Measurements from ENCODE around the gene MN1.

The MN1 gene

DNA sequence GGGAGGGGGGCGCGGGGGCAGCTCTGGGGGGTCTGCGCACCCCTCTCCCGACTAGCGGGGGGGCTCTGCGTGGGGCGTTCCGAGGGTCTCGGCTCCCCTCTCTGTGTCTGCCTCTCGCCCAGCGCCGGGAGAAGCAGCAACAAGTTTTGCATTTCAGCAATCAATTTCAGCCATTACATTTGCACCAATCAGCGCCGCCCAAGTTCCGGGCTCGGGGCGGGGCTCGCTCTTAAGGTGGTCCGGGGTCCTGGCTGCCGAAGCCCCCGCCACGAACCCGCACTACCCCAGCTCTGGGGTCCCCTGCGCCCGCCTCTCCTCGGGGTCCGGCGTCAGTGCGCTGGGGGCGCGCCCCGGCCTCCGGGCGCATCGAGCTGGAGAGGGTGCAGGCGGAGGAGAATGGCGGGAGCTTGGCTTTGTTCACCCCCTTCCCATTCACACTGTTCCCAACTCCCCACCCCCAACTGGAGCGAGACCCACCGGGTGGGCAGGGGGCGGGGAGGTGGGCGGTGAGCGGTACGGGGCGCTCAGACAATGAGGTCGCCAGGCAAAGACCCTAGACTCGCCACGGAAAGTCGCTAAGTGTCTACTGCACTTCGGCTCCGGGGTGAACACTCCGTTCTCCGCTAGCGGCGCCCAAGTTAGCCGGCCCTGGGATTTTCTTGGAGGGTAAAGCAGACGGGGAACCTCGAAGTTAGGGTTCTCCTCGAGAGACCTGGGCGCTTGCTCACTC is at the start of gene MN1:
TSS of gene MN1 (minus strand) at position 141 of the 730 bp plus-strand sequence. CDS start 1,213 bp downstream, outside the sequence.
- H3K4me3 ChIP-seq (ENCODE audit: low read depth, low read length) = peak within 1 kb of the TSS; percentile 85

DNA sequence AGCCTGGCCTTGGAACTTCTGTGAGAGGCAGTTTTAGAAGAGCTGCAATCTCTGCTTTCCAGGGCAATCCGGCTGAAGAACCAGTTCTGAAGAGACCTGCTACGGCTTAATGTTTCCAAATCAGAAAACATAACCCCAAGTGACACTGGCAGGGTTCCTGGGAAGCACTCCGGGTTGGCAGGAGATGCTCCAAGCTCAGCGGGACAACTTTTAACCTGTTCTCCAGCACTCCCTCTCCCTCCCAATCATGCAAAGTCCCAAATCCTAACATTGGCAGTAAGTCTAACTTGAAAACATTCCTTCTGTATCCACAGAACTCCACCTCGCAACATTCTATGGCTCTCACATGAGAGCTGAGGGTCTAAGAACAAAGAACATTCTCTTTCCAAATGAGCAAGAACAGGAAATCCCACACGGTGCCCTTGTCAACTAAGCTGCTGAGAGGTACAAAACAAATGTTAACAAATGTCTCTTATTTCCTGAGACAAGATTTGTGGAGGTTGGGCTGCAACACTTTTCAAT is 48.5 kb upstream of the MN1 start:
- H3K4me3 ChIP-seq (ENCODE audit: low read depth, low read length) = no peak overlapping the region
- no peaks in the 10 kb centered on the region for H3K9me3 ChIP-seq (ENCODE audit: control insufficient read depth, insufficient read depth, low read depth, low read length)
- peaks cover 45% of the 10 kb centered on the region for H3K36me3 ChIP-seq (ENCODE audit: control insufficient read depth, insufficient read depth, low read length)
- H3K27me3 ChIP-seq (ENCODE audit: control insufficient read depth, insufficient read depth, low read length) = no peaks in the 10 kb centered on the region
- H3K4me1 ChIP-seq (ENCODE audit: control insufficient read depth, insufficient read depth, low read length) = peaks cover 36% of the 10 kb centered on the region
- H3K9ac ChIP-seq (ENCODE audit: low read length) = peak overlapping the region; percentile 38
- H3K27ac ChIP-seq (ENCODE audit: low read depth, low read length) = peak overlapping the region; percentile 10

More for the DNA sequence above, at the start of gene MN1:
- Histone ChIP-seq H3K27ac (ENCODE audit: low read depth, low read length) (peak within 1 kb of the TSS; percentile 53; the same call in 1 of the 2 replicates), H3K36me3 (ENCODE audit: control insufficient read depth, insufficient read depth, low read length) (no peaks in the 10 kb centered on the region), H3K4me1 (ENCODE audit: control insufficient read depth, insufficient read depth, low read length) (peaks cover 51% of the 10 kb centered on the region), H3K9me3 (ENCODE audit: control insufficient read depth, insufficient read depth, low read depth, low read length) (no peaks in the 10 kb centered on the region), H3K9ac (ENCODE audit: low read length) (peak within 1 kb of the TSS; percentile 79), H3K27me3 (ENCODE audit: control insufficient read depth, insufficient read depth, low read length) (peaks cover 81% of the 10 kb centered on the region)

DNA sequence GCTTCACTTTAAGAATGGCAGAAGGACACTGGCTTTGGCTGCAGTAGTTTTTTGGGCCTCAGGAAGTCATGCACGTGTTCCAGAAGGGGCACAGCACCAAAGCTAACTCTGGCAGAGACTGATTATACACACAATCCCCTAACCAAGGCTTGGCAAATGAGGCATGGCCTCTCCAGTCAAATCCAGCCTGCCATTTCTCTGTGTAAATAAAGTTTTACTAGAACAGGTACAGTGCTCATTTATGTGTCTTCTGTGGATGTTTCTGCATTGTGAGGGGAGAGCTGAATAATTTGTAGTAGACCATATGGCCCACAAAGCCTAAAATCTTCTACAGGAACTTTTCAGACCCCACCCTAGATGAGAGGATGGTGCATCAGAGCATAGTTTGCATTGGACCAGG is 46.4 kb upstream of the MN1 start:
- Histone ChIP-seq H3K27ac (ENCODE audit: low read depth, low read length) (no peak overlapping the region), H3K9ac (ENCODE audit: low read length) (no peak overlapping the region), H3K4me3 (ENCODE audit: low read depth, low read length) (no peak overlapping the region), H3K27me3 (ENCODE audit: control insufficient read depth, insufficient read depth, low read length) (no peaks in the 10 kb centered on the region), H3K4me1 (ENCODE audit: control insufficient read depth, insufficient read depth, low read length) (peaks cover 44% of the 10 kb centered on the region), H3K36me3 (ENCODE audit: control insufficient read depth, insufficient read depth, low read length) (peaks cover 30% of the 10 kb centered on the region), H3K9me3 (ENCODE audit: control insufficient read depth, insufficient read depth, low read depth, low read length) (no peaks in the 10 kb centered on the region)

DNA sequence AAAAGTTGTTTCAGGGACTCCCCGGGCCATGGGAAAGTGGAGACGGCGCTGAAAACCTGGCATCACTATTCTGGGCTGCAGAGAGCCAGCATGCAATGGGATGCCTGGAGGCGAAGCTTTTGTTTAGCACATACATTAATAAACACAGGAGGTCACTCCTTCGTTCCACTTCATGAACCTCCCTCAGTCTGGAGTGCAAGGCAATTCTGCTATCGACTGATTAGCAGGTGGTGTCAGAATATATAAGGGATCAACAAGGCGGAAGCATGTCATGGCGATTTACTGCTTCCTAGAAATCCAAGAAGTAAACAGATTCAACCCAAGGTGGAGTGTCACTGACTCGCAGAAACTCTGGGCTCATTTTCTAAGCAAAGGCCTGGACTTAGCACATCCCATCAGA is 45.4 kb upstream of the MN1 start:
- H3K36me3 ChIP-seq (ENCODE audit: control insufficient read depth, insufficient read depth, low read length) = peaks cover 21% of the 10 kb centered on the region
- H3K27me3 ChIP-seq (ENCODE audit: control insufficient read depth, insufficient read depth, low read length) = no peaks in the 10 kb centered on the region
- H3K4me3 ChIP-seq (ENCODE audit: low read depth, low read length) = no peak overlapping the region
- no peaks in the 10 kb centered on the region for H3K9me3 ChIP-seq (ENCODE audit: control insufficient read depth, insufficient read depth, low read depth, low read length)
- no peak overlapping the region for H3K9ac ChIP-seq (ENCODE audit: low read length)
- peaks cover 42% of the 10 kb centered on the region for H3K4me1 ChIP-seq (ENCODE audit: control insufficient read depth, insufficient read depth, low read length)
- no peak overlapping the region for H3K27ac ChIP-seq (ENCODE audit: low read depth, low read length)

DNA sequence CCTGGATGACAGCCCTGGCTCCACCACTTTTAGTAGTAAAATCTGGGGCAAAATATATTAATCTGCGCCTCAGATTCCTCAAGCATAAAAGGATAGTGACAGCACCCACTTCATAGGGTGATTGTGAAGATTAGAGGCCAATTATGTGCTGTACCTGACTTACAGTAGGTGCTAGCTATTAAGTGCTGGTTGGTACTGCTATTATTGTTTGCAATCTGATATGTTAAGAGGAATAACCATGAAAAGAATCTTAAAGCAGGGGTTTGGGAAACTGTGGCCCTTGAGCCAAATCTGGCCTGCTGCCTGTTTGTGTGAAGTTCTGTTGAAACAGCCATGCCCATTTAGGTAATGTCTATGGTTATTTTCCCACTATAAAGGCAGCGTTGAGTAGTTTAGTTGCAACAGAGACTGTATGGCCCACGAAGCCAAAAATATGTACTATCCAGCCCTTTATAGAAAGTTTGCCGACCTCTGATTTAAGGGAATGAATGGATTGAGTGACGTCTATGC is 44.7 kb upstream of the MN1 start:
- peaks cover 16% of the 10 kb centered on the region for H3K36me3 ChIP-seq (ENCODE audit: control insufficient read depth, insufficient read depth, low read length)
- no peak overlapping the region for H3K4me3 ChIP-seq (ENCODE audit: low read depth, low read length)
- H3K4me1 ChIP-seq (ENCODE audit: control insufficient read depth, insufficient read depth, low read length) = peaks cover 39% of the 10 kb centered on the region
- no peaks in the 10 kb centered on the region for H3K27me3 ChIP-seq (ENCODE audit: control insufficient read depth, insufficient read depth, low read length)
- H3K27ac ChIP-seq (ENCODE audit: low read depth, low read length) = no peak overlapping the region
- H3K9ac ChIP-seq (ENCODE audit: low read length) = no peak overlapping the region
- H3K9me3 ChIP-seq (ENCODE audit: control insufficient read depth, insufficient read depth, low read depth, low read length) = no peaks in the 10 kb centered on the region

DNA sequence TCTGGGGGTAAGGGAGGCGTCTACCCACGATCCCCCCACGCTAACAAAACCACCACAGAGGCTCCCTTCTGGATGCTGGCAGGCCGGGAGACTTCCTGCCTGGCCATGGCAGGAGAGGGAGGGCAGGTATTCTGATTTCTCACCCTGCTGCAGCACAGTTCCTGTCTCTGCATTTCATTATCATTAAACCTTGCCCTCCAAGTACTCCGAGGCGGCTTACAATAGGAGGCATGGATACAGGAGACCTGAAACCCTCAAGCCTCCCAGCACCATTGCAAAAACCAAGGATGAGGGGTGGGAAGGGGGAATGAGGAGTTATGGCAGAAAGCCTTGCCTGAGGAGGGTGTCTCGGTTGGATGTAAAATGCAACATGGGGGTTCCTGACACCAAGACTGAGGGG is 44.1 kb upstream of the MN1 start:
- Histone ChIP-seq H3K27ac (ENCODE audit: low read depth, low read length) (peak overlapping the region; percentile 34; the same call in 1 of the 2 replicates), H3K9ac (ENCODE audit: low read length) (no peak overlapping the region), H3K9me3 (ENCODE audit: control insufficient read depth, insufficient read depth, low read depth, low read length) (no peaks in the 10 kb centered on the region), H3K36me3 (ENCODE audit: control insufficient read depth, insufficient read depth, low read length) (peaks cover 11% of the 10 kb centered on the region), H3K4me1 (ENCODE audit: control insufficient read depth, insufficient read depth, low read length) (peaks cover 34% of the 10 kb centered on the region), H3K27me3 (ENCODE audit: control insufficient read depth, insufficient read depth, low read length) (no peaks in the 10 kb centered on the region), H3K4me3 (ENCODE audit: low read depth, low read length) (no peak overlapping the region)

DNA sequence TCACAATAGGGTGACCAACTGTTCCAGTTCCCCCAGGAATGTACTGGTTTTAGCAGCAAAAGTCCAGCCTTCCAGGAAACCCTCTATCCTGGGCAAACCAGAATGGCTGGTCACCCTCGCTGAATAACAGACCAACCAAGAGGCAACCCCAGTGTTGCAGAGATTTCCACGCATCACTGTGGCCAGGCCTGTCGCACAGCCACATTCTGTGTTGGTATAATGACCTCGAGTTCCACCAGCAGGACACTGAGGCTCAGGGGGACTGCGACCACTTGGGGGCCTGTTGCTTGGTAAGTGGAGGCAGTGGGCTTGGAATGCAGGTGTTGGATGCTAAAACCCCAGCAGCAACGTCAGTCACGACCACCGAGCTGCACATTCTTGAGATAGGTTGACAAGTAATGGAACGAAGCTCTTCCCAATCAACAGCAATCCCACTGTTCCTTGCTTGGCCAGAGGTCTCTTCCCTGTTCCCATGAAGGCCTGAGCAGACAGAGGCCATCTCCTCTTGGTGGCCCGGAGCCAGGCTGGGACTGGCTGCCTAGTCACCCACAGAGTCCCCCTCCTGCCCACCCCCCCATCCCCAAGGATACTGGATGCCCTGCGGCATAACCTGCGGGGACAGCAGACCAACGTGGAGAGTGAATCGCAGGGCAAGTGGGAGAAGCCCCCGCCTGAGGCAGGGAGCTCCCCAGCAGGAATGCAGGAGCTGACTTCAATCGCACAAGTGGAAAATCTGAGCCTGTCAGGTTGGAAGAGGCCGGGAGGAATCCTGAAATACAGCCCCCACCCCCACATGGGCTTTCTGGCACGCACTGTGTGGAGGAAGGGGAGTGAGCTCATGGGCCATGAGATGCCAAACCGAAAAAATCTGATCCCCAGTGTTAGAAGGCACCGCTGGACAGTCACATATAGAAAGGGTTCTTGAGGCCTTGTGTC is 43.4 kb upstream of the MN1 start:
- Histone ChIP-seq H3K27ac (ENCODE audit: low read depth, low read length) (peak overlapping the region; percentile 34; the same call in 1 of the 2 replicates), H3K9me3 (ENCODE audit: control insufficient read depth, insufficient read depth, low read depth, low read length) (no peaks in the 10 kb centered on the region), H3K4me3 (ENCODE audit: low read depth, low read length) (no peak overlapping the region), H3K27me3 (ENCODE audit: control insufficient read depth, insufficient read depth, low read length) (no peaks in the 10 kb centered on the region), H3K36me3 (ENCODE audit: control insufficient read depth, insufficient read depth, low read length) (peaks cover 9% of the 10 kb centered on the region; the same call in 1 of the 2 replicates), H3K9ac (ENCODE audit: low read length) (no peak overlapping the region), H3K4me1 (ENCODE audit: control insufficient read depth, insufficient read depth, low read length) (peaks cover 26% of the 10 kb centered on the region)

DNA sequence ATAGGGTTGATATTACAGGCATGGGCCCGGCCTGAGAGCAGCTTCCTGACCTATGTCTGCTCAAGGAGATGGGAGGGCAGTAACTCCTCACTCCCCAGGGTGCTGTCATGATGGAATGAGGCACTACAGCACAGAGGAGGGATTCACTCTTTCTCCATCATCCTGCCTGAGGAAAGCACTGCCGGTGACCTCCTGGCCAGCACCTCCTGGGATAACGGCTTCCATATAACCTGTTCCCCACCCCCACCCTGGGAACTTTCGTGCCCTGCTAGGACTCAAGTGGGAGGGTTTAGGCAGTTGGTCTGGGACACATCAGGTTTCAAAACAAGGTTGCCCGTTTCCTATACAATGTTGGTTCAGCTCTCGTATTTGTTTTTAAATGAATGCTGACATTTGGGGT is 42.7 kb upstream of the MN1 start:
- H3K4me1 ChIP-seq (ENCODE audit: control insufficient read depth, insufficient read depth, low read length) = peaks cover 24% of the 10 kb centered on the region
- H3K9me3 ChIP-seq (ENCODE audit: control insufficient read depth, insufficient read depth, low read depth, low read length) = no peaks in the 10 kb centered on the region
- no peak overlapping the region for H3K9ac ChIP-seq (ENCODE audit: low read length)
- H3K4me3 ChIP-seq (ENCODE audit: low read depth, low read length) = no peak overlapping the region
- no peaks in the 10 kb centered on the region for H3K27me3 ChIP-seq (ENCODE audit: control insufficient read depth, insufficient read depth, low read length)
- peaks cover 9% of the 10 kb centered on the region; the same call in 1 of the 2 replicates for H3K36me3 ChIP-seq (ENCODE audit: control insufficient read depth, insufficient read depth, low read length)
- H3K27ac ChIP-seq (ENCODE audit: low read depth, low read length) = no peak overlapping the region

DNA sequence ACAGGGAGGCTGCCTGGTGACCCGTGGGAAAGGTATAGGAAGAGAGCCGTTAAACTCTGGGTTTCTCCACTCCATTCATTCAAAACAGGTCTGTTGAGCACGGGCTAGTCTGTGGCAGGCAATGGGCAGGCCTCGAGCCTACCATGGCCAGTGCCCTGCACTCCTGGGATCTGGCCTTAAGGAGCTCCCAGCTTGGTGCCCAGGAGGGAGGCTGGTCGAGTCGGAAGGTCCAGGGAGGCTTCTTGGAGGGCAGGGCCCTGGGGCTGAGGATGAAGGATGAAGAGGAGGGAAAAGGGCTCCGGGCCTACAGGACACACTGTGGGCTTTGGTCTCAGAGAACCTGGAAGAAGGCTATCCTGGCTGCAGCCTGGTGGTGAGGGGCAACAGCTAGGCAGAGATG is 41.9 kb upstream of the MN1 start:
- peaks cover 8% of the 10 kb centered on the region; the same call in 1 of the 2 replicates for H3K36me3 ChIP-seq (ENCODE audit: control insufficient read depth, insufficient read depth, low read length)
- H3K27me3 ChIP-seq (ENCODE audit: control insufficient read depth, insufficient read depth, low read length) = no peaks in the 10 kb centered on the region
- no peaks in the 10 kb centered on the region for H3K9me3 ChIP-seq (ENCODE audit: control insufficient read depth, insufficient read depth, low read depth, low read length)
- H3K9ac ChIP-seq (ENCODE audit: low read length) = no peak overlapping the region
- H3K4me1 ChIP-seq (ENCODE audit: control insufficient read depth, insufficient read depth, low read length) = peaks cover 26% of the 10 kb centered on the region
- H3K4me3 ChIP-seq (ENCODE audit: low read depth, low read length) = no peak overlapping the region
- H3K27ac ChIP-seq (ENCODE audit: low read depth, low read length) = no peak overlapping the region

DNA sequence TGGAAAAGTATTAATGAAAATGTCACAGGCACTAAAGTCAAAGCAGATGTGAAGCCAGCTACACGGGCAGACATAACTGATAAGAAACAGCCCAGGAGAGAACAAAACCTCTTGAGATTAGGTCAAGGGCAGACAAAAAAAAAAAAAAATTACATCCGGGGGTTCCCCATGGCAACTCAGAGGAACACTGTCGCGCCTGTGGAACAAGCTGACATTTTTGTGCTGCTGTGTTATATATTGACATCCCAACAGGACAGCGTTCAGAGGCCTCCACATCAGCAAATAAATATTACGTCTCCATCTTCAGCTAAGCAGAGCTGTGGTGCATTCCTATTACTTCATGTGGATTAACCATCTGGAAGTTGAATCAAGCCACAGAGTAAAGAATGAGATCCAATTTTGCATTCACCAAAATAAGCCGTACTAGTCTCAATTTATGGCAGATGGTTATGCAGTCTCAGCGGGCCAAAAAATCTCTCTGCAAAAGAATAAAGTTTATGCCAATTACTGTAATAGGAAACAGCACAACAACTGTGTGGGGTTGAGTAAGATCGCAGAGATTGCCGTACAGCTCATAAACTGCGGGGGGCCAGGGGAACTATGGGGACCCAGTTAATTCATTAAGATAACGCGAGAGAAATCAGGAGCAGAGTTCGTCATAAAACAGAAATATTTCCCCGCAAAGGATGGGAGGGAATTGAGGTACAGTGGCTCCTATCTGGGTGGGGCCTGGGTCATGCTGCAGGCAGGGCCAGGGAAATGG is 41.3 kb upstream of the MN1 start:
- H3K27ac ChIP-seq (ENCODE audit: low read depth, low read length) = no peak overlapping the region
- H3K9me3 ChIP-seq (ENCODE audit: control insufficient read depth, insufficient read depth, low read depth, low read length) = no peaks in the 10 kb centered on the region

More for the DNA sequence above, 41.3 kb upstream of the MN1 start:
- Histone ChIP-seq H3K4me3 (ENCODE audit: low read depth, low read length) (no peak overlapping the region), H3K27me3 (ENCODE audit: control insufficient read depth, insufficient read depth, low read length) (no peaks in the 10 kb centered on the region), H3K9ac (ENCODE audit: low read length) (no peak overlapping the region), H3K4me1 (ENCODE audit: control insufficient read depth, insufficient read depth, low read length) (peaks cover 26% of the 10 kb centered on the region), H3K36me3 (ENCODE audit: control insufficient read depth, insufficient read depth, low read length) (peaks cover 2% of the 10 kb centered on the region; the same call in 1 of the 2 replicates)

All from HUES6 (cell line).